Suprapubic skin (tissue), 4 donors: ENCODE data around the gene LRRC8C.

Experiments
- EP300 ChIP-seq: sonication (generic); formaldehyde crosslinking; IDR thresholded peaks from one replicate; pipeline ENCODE4 v1.6.1; 2017; ENCODE audit warnings: antibody characterized with exemption
- POLR2A ChIP-seq, 2 donors: fragments of 450-650 bp; IDR thresholded peaks; one replicate each; pipeline ENCODE4 v1.6.1; 2017; ENCODE audit warnings: antibody characterized with exemption in 2 of 2, mild to moderate bottlenecking in 2 of 2, moderate library complexity in 2 of 2
- POLR2AphosphoS5 ChIP-seq, 3 donors: sonication (generic); formaldehyde crosslinking; IDR thresholded peaks; one replicate each; pipeline ENCODE4 v1.6.1; 2017; ENCODE audit warnings: antibody characterized with exemption in 3 of 3
- TF ChIP-seq, protein P1 (sequence below), 2 donors: fragments of 200-600 bp in 1 of 2; fragments of 450-650 bp in 1 of 2; sonication (generic) in 1 of 2; IDR thresholded peaks; one replicate each; pipeline ENCODE4 v1.5.1; 2016 to 2019; ENCODE audit warnings: antibody characterized with exemption in 2 of 2, mild to moderate bottlenecking in 1 of 2, moderate library complexity in 1 of 2

DNA sequence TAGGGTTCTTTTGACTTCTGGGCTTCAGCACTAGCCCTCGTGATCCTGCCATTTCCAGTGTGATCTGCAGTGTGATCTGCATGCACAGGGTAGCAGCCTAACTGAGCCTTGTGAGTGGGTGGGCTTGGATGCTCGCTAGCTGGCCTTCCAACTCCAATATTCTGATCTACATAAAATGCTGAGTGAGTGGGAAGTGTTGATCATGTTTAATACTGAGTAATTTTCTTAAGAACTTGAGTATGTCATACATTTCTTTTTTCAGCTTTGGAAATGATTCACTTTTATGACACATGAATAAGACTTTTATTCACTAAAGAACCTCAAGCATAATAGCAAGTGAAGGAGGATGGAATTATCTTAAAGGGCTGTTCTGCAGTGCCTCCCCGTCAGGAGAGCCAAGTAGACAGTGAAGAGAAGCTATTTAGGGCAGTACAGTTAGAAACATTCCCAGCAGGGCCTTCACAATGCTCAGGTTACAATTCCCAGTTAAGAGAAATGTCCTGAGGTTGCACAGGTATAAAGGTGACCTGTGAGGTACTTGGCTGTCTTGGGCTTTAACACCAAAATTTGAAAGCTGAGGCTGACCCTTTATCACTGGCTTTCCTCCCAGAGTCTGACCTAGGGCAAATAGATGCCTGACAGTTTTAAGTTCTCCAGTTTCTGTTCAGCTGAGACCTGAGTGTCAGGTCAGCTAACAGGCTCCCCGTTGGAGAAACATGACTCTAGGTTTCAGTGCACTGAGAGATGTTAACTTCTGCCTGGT is 29.1 kb upstream of the LRRC8C start:
- no peak for TF ChIP-seq POLR2A (IDR thresholded peaks at IDR 0.05)
- TF ChIP-seq, protein P1, sequence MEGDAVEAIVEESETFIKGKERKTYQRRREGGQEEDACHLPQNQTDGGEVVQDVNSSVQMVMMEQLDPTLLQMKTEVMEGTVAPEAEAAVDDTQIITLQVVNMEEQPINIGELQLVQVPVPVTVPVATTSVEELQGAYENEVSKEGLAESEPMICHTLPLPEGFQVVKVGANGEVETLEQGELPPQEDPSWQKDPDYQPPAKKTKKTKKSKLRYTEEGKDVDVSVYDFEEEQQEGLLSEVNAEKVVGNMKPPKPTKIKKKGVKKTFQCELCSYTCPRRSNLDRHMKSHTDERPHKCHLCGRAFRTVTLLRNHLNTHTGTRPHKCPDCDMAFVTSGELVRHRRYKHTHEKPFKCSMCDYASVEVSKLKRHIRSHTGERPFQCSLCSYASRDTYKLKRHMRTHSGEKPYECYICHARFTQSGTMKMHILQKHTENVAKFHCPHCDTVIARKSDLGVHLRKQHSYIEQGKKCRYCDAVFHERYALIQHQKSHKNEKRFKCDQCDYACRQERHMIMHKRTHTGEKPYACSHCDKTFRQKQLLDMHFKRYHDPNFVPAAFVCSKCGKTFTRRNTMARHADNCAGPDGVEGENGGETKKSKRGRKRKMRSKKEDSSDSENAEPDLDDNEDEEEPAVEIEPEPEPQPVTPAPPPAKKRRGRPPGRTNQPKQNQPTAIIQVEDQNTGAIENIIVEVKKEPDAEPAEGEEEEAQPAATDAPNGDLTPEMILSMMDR (IDR thresholded peaks at IDR 0.05), result no peak
- TF ChIP-seq EP300, result no peak
- no peak for TF ChIP-seq POLR2AphosphoS5 (IDR thresholded peaks at IDR 0.05)
